HepG2 (cell line): ENCODE measurements around the gene FER1L5. TPM values are rescaled to one million over a fixed set of nuclear protein-coding genes. Genes with fewer than 3 reads are reported as not detected.
A peak's percentile ranks its signal among the peaks of the same experiment; 100 is the strongest.

ENCODE experiments used
- CCAR2 ChIP-seq: fragments of 200-400 bp; formaldehyde crosslinking; optimal IDR thresholded peaks from 2 replicates; pipeline ENCODE3; 2018; ENCODE audit warnings: low read depth, mild to moderate bottlenecking, low read length, moderate library complexity
- GATAD1 ChIP-seq: IDR thresholded peaks from 2 replicates; pipeline ENCODE4 v1.6.1; 2016; ENCODE audit warnings: missing genetic modification reagents, missing compliant biosample characterization
- MLLT10 ChIP-seq: sonication (generic); formaldehyde crosslinking; IDR thresholded peaks from 2 replicates; pipeline ENCODE4 v1.4.0; 2020; ENCODE audit warnings: missing genetic modification reagents
- TARDBP ChIP-seq: sonication (generic); formaldehyde crosslinking; IDR thresholded peaks from 2 replicates; pipeline ENCODE4 v1.8.0; 2022; ENCODE audit warnings: mild to moderate bottlenecking, missing genetic modification reagents
- XBP1 ChIP-seq: sonication (generic); formaldehyde crosslinking; IDR thresholded peaks from 2 replicates; pipeline ENCODE4 v1.5.0; 2020; ENCODE audit warnings: missing genetic modification reagents
- XRCC5 ChIP-seq: fragments of 200-400 bp; formaldehyde crosslinking; optimal IDR thresholded peaks from 2 replicates; pipeline ENCODE3; 2017; ENCODE audit warnings: mild to moderate bottlenecking, low read length
- ZFP62 ChIP-seq: sonication (generic); formaldehyde crosslinking; IDR thresholded peaks from 2 replicates; pipeline ENCODE4 v1.4.0; 2020; ENCODE audit warnings: missing genetic modification reagents
- ZFYVE20 ChIP-seq: sonication (generic); formaldehyde crosslinking; IDR thresholded peaks from 2 replicates; pipeline ENCODE4 v1.8.0; 2023; ENCODE audit warnings: low read depth, mild to moderate bottlenecking, moderate library complexity, missing genetic modification reagents, borderline replicate concordance
- polyA plus RNA-seq, 8 experiments: library from polyadenylated mRNA; depleted of rRNA in 3 of 8; stranded (reverse) in 7 of 8; unstranded in 1 of 8; fragments of >200 nt; fragmentation: Illumina TruSeq in 4 of 8; extraction: Trizol in 4 of 8; gene quantifications; 2 replicates each; pipeline versions ENCODE4 v1.2.1 to v1.2.3, GENCODE V29; 2011 to 2016; ENCODE audit warnings: low read depth in 4 of 8, missing spikeins in 1 of 8, mixed read lengths in 1 of 8; ENCODE audit not compliant: insufficient read depth in 1 of 8
- total RNA-seq, 5 experiments: library from RNA; depleted of rRNA; stranded (reverse); fragments of >200 nt; fragmentation: Illumina TruSeq; extraction: Trizol; gene quantifications; 2 replicates each; pipeline ENCODE4 v1.2.3, GENCODE V29; 2016; ENCODE audit warnings: low read depth in 1 of 5
- TF ChIP-seq, protein P1 (sequence below): sonication (generic); formaldehyde crosslinking; IDR thresholded peaks from 2 replicates; pipeline ENCODE4 v1.4.0; 2020; ENCODE audit warnings: missing genetic modification reagents
- TF ChIP-seq, protein P2 (sequence below): sonication (generic); formaldehyde crosslinking; IDR thresholded peaks from 2 replicates; pipeline ENCODE4 v1.4.0; 2020; ENCODE audit warnings: missing genetic modification reagents, borderline replicate concordance
- TF ChIP-seq, protein P3 (sequence below): sonication (generic); formaldehyde crosslinking; IDR thresholded peaks from 2 replicates; pipeline ENCODE4 v1.5.1; 2020; ENCODE audit warnings: mild to moderate bottlenecking, missing genetic modification reagents, moderate library complexity
- TF ChIP-seq, protein P4 (sequence below): sonication (generic); formaldehyde crosslinking; IDR thresholded peaks from 2 replicates; pipeline ENCODE4 v1.4.0; 2020; ENCODE audit warnings: missing genetic modification reagents, borderline replicate concordance

The FER1L5 gene
- total and polyA plus RNA-seq, 2 of the 13 experiments (the other 11 are each of a cell fraction or from before 2014, with no cell fraction given): 0.02 to 0.08 TPM

DNA sequence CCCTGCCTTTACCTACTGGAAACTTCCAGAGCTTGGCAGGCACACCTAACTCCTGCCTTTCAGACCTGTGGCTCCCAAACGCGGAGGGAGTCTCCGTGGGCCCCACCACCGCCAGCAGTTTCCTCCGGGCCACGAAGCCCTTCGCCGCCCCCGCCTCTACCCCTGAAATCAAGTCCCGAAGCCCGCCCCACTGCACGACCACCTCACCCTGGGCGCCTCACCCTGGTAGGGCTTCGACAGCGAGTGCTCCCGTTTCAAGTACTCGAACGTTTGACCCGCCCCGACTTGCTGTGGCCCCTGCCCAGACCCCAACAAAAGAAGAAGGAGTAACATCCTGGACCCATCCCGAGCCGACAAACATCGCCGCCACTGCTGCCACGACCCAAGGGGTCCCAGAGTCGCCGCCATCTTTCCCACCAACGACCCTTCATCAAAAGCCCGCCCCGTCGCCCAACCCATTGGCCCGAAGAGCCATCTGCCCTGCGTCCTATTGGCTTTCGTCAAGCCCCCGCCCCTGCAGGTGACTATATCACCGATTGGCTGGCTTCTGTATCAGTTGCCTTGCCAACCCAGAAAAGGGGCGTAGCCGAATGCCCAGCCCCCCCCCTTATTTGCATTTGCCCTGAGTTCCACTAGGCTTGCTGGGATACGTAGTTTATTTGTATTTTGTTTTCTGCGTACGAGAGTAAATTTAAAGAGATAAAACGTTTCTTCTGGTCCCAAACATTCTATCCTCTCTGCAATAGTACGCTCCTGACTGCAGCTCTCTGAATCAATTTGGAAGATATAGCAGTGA lies 97.3 kb downstream of the FER1L5 start, which contains the start of gene LMAN2L (continued):
- TF ChIP-seq, protein P1, sequence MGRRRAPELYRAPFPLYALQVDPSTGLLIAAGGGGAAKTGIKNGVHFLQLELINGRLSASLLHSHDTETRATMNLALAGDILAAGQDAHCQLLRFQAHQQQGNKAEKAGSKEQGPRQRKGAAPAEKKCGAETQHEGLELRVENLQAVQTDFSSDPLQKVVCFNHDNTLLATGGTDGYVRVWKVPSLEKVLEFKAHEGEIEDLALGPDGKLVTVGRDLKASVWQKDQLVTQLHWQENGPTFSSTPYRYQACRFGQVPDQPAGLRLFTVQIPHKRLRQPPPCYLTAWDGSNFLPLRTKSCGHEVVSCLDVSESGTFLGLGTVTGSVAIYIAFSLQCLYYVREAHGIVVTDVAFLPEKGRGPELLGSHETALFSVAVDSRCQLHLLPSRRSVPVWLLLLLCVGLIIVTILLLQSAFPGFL (CRISPR knock-in tag): no peak
- TF ChIP-seq XRCC5 (peak; percentile 90), GATAD1 (peak; percentile 81), ZFP62 (no peak), CCAR2 (no peak), MLLT10 (CRISPR knock-in tag) (no peak), XBP1 (CRISPR knock-in tag) (no peak), TARDBP (CRISPR knock-in tag) (no peak), ZFYVE20 (CRISPR knock-in tag) (no peak)
- TF ChIP-seq, protein P2, sequence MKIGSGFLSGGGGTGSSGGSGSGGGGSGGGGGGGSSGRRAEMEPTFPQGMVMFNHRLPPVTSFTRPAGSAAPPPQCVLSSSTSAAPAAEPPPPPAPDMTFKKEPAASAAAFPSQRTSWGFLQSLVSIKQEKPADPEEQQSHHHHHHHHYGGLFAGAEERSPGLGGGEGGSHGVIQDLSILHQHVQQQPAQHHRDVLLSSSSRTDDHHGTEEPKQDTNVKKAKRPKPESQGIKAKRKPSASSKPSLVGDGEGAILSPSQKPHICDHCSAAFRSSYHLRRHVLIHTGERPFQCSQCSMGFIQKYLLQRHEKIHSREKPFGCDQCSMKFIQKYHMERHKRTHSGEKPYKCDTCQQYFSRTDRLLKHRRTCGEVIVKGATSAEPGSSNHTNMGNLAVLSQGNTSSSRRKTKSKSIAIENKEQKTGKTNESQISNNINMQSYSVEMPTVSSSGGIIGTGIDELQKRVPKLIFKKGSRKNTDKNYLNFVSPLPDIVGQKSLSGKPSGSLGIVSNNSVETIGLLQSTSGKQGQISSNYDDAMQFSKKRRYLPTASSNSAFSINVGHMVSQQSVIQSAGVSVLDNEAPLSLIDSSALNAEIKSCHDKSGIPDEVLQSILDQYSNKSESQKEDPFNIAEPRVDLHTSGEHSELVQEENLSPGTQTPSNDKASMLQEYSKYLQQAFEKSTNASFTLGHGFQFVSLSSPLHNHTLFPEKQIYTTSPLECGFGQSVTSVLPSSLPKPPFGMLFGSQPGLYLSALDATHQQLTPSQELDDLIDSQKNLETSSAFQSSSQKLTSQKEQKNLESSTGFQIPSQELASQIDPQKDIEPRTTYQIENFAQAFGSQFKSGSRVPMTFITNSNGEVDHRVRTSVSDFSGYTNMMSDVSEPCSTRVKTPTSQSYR (CRISPR knock-in tag): peak; percentile 29; the same call in 1 of the 2 replicates
- TF ChIP-seq, protein P3, sequence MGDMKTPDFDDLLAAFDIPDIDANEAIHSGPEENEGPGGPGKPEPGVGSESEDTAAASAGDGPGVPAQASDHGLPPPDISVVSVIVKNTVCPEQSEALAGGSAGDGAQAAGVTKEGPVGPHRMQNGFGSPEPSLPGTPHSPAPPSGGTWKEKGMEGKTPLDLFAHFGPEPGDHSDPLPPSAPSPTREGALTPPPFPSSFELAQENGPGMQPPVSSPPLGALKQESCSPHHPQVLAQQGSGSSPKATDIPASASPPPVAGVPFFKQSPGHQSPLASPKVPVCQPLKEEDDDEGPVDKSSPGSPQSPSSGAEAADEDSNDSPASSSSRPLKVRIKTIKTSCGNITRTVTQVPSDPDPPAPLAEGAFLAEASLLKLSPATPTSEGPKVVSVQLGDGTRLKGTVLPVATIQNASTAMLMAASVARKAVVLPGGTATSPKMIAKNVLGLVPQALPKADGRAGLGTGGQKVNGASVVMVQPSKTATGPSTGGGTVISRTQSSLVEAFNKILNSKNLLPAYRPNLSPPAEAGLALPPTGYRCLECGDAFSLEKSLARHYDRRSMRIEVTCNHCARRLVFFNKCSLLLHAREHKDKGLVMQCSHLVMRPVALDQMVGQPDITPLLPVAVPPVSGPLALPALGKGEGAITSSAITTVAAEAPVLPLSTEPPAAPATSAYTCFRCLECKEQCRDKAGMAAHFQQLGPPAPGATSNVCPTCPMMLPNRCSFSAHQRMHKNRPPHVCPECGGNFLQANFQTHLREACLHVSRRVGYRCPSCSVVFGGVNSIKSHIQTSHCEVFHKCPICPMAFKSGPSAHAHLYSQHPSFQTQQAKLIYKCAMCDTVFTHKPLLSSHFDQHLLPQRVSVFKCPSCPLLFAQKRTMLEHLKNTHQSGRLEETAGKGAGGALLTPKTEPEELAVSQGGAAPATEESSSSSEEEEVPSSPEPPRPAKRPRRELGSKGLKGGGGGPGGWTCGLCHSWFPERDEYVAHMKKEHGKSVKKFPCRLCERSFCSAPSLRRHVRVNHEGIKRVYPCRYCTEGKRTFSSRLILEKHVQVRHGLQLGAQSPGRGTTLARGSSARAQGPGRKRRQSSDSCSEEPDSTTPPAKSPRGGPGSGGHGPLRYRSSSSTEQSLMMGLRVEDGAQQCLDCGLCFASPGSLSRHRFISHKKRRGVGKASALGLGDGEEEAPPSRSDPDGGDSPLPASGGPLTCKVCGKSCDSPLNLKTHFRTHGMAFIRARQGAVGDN (CRISPR knock-in tag): peak; percentile 93
- TF ChIP-seq, protein P4, sequence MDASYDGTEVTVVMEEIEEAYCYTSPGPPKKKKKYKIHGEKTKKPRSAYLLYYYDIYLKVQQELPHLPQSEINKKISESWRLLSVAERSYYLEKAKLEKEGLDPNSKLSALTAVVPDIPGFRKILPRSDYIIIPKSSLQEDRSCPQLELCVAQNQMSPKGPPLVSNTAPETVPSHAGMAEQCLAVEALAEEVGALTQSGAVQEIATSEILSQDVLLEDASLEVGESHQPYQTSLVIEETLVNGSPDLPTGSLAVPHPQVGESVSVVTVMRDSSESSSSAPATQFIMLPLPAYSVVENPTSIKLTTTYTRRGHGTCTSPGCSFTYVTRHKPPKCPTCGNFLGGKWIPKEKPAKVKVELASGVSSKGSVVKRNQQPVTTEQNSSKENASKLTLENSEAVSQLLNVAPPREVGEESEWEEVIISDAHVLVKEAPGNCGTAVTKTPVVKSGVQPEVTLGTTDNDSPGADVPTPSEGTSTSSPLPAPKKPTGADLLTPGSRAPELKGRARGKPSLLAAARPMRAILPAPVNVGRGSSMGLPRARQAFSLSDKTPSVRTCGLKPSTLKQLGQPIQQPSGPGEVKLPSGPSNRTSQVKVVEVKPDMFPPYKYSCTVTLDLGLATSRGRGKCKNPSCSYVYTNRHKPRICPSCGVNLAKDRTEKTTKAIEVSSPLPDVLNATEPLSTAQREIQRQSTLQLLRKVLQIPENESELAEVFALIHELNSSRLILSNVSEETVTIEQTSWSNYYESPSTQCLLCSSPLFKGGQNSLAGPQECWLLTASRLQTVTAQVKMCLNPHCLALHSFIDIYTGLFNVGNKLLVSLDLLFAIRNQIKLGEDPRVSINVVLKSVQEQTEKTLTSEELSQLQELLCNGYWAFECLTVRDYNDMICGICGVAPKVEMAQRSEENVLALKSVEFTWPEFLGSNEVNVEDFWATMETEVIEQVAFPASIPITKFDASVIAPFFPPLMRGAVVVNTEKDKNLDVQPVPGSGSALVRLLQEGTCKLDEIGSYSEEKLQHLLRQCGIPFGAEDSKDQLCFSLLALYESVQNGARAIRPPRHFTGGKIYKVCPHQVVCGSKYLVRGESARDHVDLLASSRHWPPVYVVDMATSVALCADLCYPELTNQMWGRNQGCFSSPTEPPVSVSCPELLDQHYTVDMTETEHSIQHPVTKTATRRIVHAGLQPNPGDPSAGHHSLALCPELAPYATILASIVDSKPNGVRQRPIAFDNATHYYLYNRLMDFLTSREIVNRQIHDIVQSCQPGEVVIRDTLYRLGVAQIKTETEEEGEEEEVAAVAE: peak; percentile 65; the same call in 1 of the 2 replicates
